ENCODE data around the gene CRYBG2.
A peak's percentile ranks its signal among the peaks of the same experiment; 100 is the strongest.

CRYBG2 gene

GRCh38 chr1:26281971-26282370 is 72.0 kb downstream of the CRYBG2 start:
- peak overlapping the region; percentile 81 for H3K4me3 ChIP-seq (ENCODE audit: low read depth, low read length)
- no peak for TF ChIP-seq CTCF (IDR thresholded peaks at IDR 0.05; ENCODE audit: low read depth, low read length, missing control alignments)
- DNase-seq (ENCODE audit: low read depth): no peak
- in situ Hi-C loops (cut with HindIII; ENCODE audit: low sequenced_read_pairs): no loop called here

- DNase-seq (ENCODE audit: low read depth): no peak
- in situ Hi-C loops (cut with HindIII; ENCODE audit: low sequenced_read_pairs): no loop called here
- TF ChIP-seq CTCF (IDR thresholded peaks at IDR 0.05; ENCODE audit: low read depth, low read length, missing control alignments): no peak
- H3K4me3 ChIP-seq (ENCODE audit: low read depth, low read length): peak overlapping the region; percentile 81
These were observed 72.6 kb downstream of the CRYBG2 start for GRCh38 chr1:26281091-26281958.

DNA sequence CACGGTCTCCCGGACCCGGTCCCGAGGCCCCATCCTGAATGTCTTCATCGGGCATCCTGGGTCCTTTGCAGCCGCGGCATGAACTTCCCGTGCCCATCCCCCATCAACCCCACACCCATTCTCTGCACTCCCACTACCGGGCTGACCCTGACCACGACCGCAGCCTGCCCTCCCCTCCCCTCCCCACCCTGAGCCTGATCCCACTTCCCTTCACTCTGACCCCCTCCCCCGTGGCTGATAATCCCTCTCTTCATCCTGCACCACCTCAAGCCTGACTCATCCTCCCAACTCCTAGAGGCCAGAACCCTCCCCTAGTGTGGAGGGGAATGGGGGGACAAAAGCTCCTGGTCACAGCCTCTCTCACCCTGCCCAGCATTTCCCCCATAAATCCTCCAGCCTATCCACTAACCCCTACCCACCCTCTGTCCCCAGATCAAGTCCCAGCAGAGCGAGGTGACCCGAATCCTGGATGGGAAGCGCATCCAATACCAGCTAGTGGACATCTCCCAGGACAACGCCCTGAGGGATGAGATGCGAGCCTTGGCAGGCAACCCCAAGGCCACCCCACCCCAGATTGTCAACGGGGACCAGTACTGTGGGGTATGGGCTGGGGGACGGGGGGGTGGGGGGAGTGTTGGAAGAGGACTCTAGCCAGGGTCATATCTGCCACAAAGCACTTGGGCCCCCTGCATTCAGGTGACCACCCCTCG is 73.4 kb downstream of the CRYBG2 start:
- no peak for DNase-seq (ENCODE audit: low read depth)
- no peak for TF ChIP-seq CTCF (IDR thresholded peaks at IDR 0.05; ENCODE audit: low read depth, low read length, missing control alignments)
- in situ Hi-C loops (cut with HindIII; ENCODE audit: low sequenced_read_pairs): no loop called here
- peak overlapping the region; percentile 81 for H3K4me3 ChIP-seq (ENCODE audit: low read depth, low read length)

- DNase-seq (ENCODE audit: low read depth): no peak
- peak within 1 kb of the TSS; percentile 81 for H3K4me3 ChIP-seq (ENCODE audit: low read depth, low read length)
- TF ChIP-seq CTCF (IDR thresholded peaks at IDR 0.05; ENCODE audit: low read depth, low read length, missing control alignments): peak; percentile 64
- in situ Hi-C loops (cut with HindIII; ENCODE audit: low sequenced_read_pairs): no loop called here
These were observed 74.2 kb downstream of the CRYBG2 start, which contains the start of gene SH3BGRL3 for GRCh38 chr1:26279456-26280332. Gene SH3BGRL3 (plus strand): TSS chr1:26280086. CDS start chr1:26280156, 70 bp downstream.

- peak overlapping the region; percentile 81 for H3K4me3 ChIP-seq (ENCODE audit: low read depth, low read length)
- no peak for DNase-seq (ENCODE audit: low read depth)
- TF ChIP-seq CTCF (IDR thresholded peaks at IDR 0.05; ENCODE audit: low read depth, low read length, missing control alignments): no peak
- in situ Hi-C loops (cut with HindIII; ENCODE audit: low sequenced_read_pairs): no loop called here
These were observed 75.0 kb downstream of the CRYBG2 start for GRCh38 chr1:26278724-26279455.

Measured in astrocyte of the cerebellum (primary cell).